Gastrocnemius medialis (tissue), 4 donors: ENCODE results near the gene SCO2.

ENCODE experiments used
- POLR2A ChIP-seq, 2 donors: fragments of 450-650 bp; IDR thresholded peaks; one replicate each; pipeline ENCODE4 v1.6.1; 2017; ENCODE audit warnings: antibody characterized with exemption in 2 of 2, mild to moderate bottlenecking in 2 of 2, moderate library complexity in 2 of 2
- TF ChIP-seq, protein P1 (sequence below), 5 experiments: fragments of 450-650 bp in 3 of 5; fragments of 200-600 bp in 2 of 5; sonication (generic) in 2 of 5; IDR thresholded peaks in 4 of 5; conservative IDR thresholded peaks in 1 of 5; 1 replicate in 4 of 5; 2 replicates in 1 of 5; pipeline ENCODE4 v1.5.1; 2016 to 2019; ENCODE audit warnings: antibody characterized with exemption in 5 of 5, mild to moderate bottlenecking in 3 of 5, moderate library complexity in 3 of 5

DNA sequence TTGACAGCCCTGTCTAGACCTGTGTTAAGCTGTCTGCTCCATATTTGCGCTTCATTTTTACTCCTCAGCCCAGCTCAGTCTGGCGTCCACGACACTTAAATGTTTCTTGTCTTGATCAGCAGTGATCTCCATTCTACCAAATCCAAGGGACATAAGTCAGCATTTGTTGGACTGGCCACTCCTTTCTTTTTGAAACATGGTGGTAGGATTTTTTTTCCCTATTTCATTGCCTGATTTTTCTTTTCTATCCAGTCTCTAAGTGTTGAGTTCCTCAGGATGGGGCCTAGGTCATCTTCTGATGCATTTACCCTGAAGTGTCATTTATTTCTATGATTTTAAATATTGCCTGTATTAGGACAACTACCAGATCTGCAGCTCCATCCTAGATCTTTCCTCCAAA lies 16.5 kb downstream of the SCO2 start:
- TF ChIP-seq, protein P1, sequence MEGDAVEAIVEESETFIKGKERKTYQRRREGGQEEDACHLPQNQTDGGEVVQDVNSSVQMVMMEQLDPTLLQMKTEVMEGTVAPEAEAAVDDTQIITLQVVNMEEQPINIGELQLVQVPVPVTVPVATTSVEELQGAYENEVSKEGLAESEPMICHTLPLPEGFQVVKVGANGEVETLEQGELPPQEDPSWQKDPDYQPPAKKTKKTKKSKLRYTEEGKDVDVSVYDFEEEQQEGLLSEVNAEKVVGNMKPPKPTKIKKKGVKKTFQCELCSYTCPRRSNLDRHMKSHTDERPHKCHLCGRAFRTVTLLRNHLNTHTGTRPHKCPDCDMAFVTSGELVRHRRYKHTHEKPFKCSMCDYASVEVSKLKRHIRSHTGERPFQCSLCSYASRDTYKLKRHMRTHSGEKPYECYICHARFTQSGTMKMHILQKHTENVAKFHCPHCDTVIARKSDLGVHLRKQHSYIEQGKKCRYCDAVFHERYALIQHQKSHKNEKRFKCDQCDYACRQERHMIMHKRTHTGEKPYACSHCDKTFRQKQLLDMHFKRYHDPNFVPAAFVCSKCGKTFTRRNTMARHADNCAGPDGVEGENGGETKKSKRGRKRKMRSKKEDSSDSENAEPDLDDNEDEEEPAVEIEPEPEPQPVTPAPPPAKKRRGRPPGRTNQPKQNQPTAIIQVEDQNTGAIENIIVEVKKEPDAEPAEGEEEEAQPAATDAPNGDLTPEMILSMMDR (IDR thresholded peaks at IDR 0.05 in 4 of 5, conservative IDR thresholded peaks at IDR 0.05 in 1 of 5) = no peak
- no peak for TF ChIP-seq POLR2A (IDR thresholded peaks at IDR 0.05)
